Heart right ventricle (tissue), 16 donors: Measurements from ENCODE around the gene IGFL1. TPM values are rescaled to one million over a fixed set of nuclear protein-coding genes. Genes with fewer than 3 reads are reported as not detected.

Experiments used
- ATAC-seq, 8 donors: fragments of 200-7000 bp; cut with Tn5 transposase; one replicate each; pipeline ENCODE4 v1.9.1; 2020; ENCODE audit warnings: mild to moderate bottlenecking in 8 of 8, moderate library complexity in 8 of 8, moderate number of reproducible peaks in 1 of 8
- DNase-seq, 2 donors: peaks; one replicate each; pipeline ENCODE4 v3.0.0-alpha.2; 2020
- H3K27ac ChIP-seq, 10 donors: fragments of 200-600 bp; sonication (generic) in 2 of 10; one replicate each; pipeline versions ENCODE4 v1.5.0 to v1.8.0; 2020 to 2022; ENCODE audit warnings: mild to moderate bottlenecking in 3 of 10
- H3K27me3 ChIP-seq, 7 donors: fragments of 200-600 bp; one replicate each; pipeline ENCODE4 v1.8.0; 2021 to 2022; ENCODE audit warnings: mild to moderate bottlenecking in 2 of 7
- H3K36me3 ChIP-seq, 9 donors: fragments of 200-600 bp; sonication (generic) in 1 of 9; one replicate each; pipeline versions ENCODE4 v1.5.0 to v1.8.0; 2020 to 2022; ENCODE audit warnings: mild to moderate bottlenecking in 2 of 9
- H3K4me1 ChIP-seq, 9 donors: fragments of 200-600 bp; sonication (generic) in 1 of 9; one replicate each; pipeline versions ENCODE4 v1.5.0 to v1.8.0; 2020 to 2022; ENCODE audit warnings: mild to moderate bottlenecking in 4 of 9
- H3K4me3 ChIP-seq, 10 donors: fragments of 200-600 bp; sonication (generic) in 2 of 10; one replicate each; pipeline versions ENCODE4 v1.5.0 to v1.8.0; 2020 to 2022; ENCODE audit warnings: mild to moderate bottlenecking in 7 of 10, moderate library complexity in 2 of 10
- H3K9me3 ChIP-seq, 11 donors: fragments of 200-600 bp in 10 of 11; sonication (generic) in 2 of 11; one replicate each; pipeline versions ENCODE4 v1.5.0 to v1.8.0; 2013 to 2022; ENCODE audit warnings: mild to moderate bottlenecking in 2 of 11, control low read depth in 1 of 11, moderate library complexity in 1 of 11
- WGBS, 2 donors: extraction: QIAGEN DNeasy Blood & Tissue Kit; methylation state at CpG; one replicate each; pipeline ENCODE4 v1.1.7; 2013; ENCODE audit warnings: inconsistent platforms in 1 of 2; 5-methylcytosine and 5-hydroxymethylcytosine counted together
- intact Hi-C, 10 donors: fragments of 100-400 bp; cut with DNase I; formaldehyde crosslinking; loops; one replicate each; pipeline versions ENCODE4 v1.11.1 to v1.14.2; 2022
- polyA plus RNA-seq, 2 donors: library from polyadenylated mRNA; stranded (reverse); fragments of 200-250 nt; gene quantifications; one replicate each; pipeline ENCODE4 v1.2.3, GENCODE V29; 2013
- total RNA-seq, 10 donors: library from RNA; stranded (reverse); fragmentation: NEBNext Ultra II Directional in 3 of 10; extraction: Animal tissue kit (Norgen Biotek cat#: 25700) in 3 of 10; gene quantifications; one replicate each; pipeline versions ENCODE4 v1.2.1 to v1.2.4, GENCODE V29; 2021 to 2023
- TF ChIP-seq, protein P1 (sequence below), 9 donors: fragments of 200-600 bp; sonication (generic) in 2 of 9; IDR thresholded peaks; one replicate each; pipeline versions ENCODE4 v1.5.0 to v1.8.0; 2021 to 2022; ENCODE audit warnings: antibody characterized with exemption in 9 of 9, mild to moderate bottlenecking in 5 of 9, moderate library complexity in 1 of 9
- donor health status: Arrhythmogenic right ventricular cardiomyopathy.
- donor health status: ischemic (EF 13 %, LVEDD 7.1; RV severe dilation, severe dysfunction).
- donor health status: healthy with polysubstance abuse.
- donor health status: DM: no; HTN: yes; CAD: no.
- donor health status: DM: no; HTN: no; CAD: no.
- donor health status: ischemic (EF 25% LVEDD 6.9; RV normal size, moderate dysfunction).
- donor health status: ischemic (EF 25% LVEDD 5.7; RV mildly dilated, moderate dysfunction).
- donor health status: healthy.
- donor health status: DM: yes; HTN: yes; CAD: no.
- donor health status: Ischemic cardiomyopathy.
- donor health status: ischemic (EF 35%, LVEDD 5.7; RV mildly dilated, moderate dysfunction).
- donor health status: nonischemic (EF 11% LVEDD 7.7; RV severe dilation, severe dysfunction).
- donor health status: DM: yes; HTN: yes; CAD: no.
- donor health status: PGD.
- donor health status: ischemic (EF 29% LVEDD 5.4; RV normal size, mild dysfunction).
- donor health status: nonischemic (EF 23%, LVEDD 6.1; RV moderate dilation, normal function).

The IGFL1 gene
- total and polyA plus RNA-seq, 12 donors = not detected

DNA sequence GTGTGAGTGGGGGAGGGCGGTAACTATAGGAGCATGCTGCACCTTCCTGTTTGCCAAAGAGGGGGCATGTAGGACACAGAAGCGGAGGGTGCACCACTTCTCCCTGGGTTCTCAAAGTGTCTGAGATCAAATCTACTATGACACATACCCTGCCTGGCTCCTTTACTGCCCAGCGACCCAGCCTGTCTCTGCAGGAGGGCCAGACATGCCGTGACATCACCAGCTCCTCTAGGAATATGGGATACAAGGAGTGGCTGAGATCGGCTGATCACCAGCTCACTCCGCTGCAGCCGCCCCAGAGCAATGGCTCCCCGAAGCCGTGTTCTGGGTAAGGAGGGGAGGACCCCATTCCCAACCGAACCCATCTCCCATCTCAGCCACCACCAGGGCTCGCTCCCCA is 16.4 kb upstream of the IGFL1 start:
- peaks cover 0 to 14% (median 0%) of the 10 kb centered on the region in 7 donors for H3K27me3 ChIP-seq
- TF ChIP-seq, protein P1, sequence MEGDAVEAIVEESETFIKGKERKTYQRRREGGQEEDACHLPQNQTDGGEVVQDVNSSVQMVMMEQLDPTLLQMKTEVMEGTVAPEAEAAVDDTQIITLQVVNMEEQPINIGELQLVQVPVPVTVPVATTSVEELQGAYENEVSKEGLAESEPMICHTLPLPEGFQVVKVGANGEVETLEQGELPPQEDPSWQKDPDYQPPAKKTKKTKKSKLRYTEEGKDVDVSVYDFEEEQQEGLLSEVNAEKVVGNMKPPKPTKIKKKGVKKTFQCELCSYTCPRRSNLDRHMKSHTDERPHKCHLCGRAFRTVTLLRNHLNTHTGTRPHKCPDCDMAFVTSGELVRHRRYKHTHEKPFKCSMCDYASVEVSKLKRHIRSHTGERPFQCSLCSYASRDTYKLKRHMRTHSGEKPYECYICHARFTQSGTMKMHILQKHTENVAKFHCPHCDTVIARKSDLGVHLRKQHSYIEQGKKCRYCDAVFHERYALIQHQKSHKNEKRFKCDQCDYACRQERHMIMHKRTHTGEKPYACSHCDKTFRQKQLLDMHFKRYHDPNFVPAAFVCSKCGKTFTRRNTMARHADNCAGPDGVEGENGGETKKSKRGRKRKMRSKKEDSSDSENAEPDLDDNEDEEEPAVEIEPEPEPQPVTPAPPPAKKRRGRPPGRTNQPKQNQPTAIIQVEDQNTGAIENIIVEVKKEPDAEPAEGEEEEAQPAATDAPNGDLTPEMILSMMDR (IDR thresholded peaks at IDR 0.05) = no peak
- no peaks in the 10 kb centered on the region for H3K9me3 ChIP-seq
- H3K27ac ChIP-seq = no peak overlapping the region
- intact Hi-C loops = no loop called here
- H3K4me3 ChIP-seq = no peak overlapping the region
- DNase-seq = no peak
- no peaks in the 10 kb centered on the region for H3K36me3 ChIP-seq
- 84 to 85% methylated on average over 11 of the region's 11 CpGs for WGBS, 2 donors
- H3K4me1 ChIP-seq = peaks cover 0 to 23% (median 12%) of the 10 kb centered on the region in 9 donors
- no peak for ATAC-seq

DNA sequence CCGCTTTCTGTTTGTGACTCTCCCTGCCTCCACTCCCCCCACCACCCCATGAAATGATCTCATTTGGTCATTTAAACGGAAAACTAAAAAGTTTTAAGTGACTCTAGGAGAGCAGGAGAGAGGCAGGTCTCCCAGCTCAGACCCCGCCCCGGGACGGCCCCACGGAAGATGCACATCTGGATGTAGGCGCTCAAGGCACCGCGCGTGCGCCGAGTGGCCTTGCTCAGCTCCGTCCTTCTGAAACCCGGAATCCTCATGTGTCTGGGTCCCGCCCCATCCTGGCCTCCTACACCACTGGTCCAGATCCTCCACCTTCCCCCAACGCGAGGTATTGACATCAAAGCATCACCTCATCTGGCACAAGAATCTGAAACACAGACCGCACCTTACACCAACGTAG is 15.7 kb upstream of the IGFL1 start:
- H3K36me3 ChIP-seq = no peaks in the 10 kb centered on the region
- DNase-seq = no peak
- no peak overlapping the region for H3K4me3 ChIP-seq
- TF ChIP-seq, protein P1 (IDR thresholded peaks at IDR 0.05) = no peak
- 91 to 92% methylated on average over 19 of the region's 19 CpGs for WGBS, 2 donors
- H3K9me3 ChIP-seq = no peaks in the 10 kb centered on the region
- peaks cover 0 to 23% (median 12%) of the 10 kb centered on the region in 9 donors for H3K4me1 ChIP-seq
- no peak overlapping the region for H3K27ac ChIP-seq
- ATAC-seq = no peak
- intact Hi-C loops = no loop called here
- peaks cover 0 to 9% (median 0%) of the 10 kb centered on the region in 7 donors for H3K27me3 ChIP-seq

DNA sequence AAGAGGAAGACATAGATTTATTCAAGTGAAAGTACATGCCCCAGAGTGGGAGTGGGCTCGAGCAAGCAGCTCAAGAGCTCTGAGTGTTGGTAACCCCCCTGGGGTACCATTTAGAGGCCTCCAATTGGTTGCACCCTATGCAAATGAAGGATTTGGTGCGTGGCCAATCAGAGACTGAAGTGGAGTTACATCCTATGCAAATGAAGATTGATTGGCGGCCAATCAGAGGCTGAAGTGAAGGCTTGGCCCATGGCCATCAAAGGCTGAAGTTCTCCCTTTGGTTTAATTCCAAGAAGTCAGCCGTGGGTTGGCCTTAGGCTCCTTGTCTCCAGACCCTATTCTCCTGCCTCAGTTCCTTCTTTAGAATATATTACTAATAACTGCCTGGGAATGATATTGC is 12.9 kb upstream of the IGFL1 start:
- DNase-seq = no peak
- ATAC-seq = no peak

DNA sequence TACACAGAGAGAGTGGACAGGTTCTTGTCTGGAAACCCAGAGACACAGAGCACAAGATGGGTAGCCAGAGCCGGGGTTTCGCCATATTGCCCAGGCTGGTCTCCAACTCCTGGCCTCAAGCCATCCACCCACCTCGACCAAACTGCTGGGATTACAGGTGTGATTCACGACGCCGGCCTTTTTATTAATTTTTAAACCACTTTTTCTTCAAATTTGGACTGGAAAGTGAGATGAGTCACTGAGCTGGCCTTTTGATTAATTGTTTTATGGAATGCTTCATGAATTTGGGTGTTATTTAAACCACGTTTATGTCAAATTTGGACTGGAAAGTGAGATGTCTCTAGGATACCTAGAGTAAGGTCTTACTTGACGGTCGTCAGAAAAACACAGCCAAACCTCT is 12.1 kb upstream of the IGFL1 start:
- Histone ChIP-seq H3K27me3 (peaks cover 0 to 19% (median 6%) of the 10 kb centered on the region in 7 donors), H3K36me3 (no peaks in the 10 kb centered on the region), H3K4me1 (peaks cover 0 to 10% (median 3%) of the 10 kb centered on the region in 9 donors), H3K9me3 (no peaks in the 10 kb centered on the region), H3K4me3 (no peak overlapping the region), H3K27ac (no peak overlapping the region)
- TF ChIP-seq, protein P1 (IDR thresholded peaks at IDR 0.05) = no peak
- whole genome bisulfite sequencing, 2 donors = 84 to 89% methylated on average over 9 of the region's 9 CpGs
- ATAC-seq (no peak), DNase-seq (no peak)
- intact Hi-C loops = no loop called here

More for the DNA sequence above, 12.9 kb upstream of the IGFL1 start:
- no peaks in the 10 kb centered on the region for H3K9me3 ChIP-seq
- no peak overlapping the region for H3K4me3 ChIP-seq
- intact Hi-C loops = no loop called here
- H3K36me3 ChIP-seq = no peaks in the 10 kb centered on the region
- H3K27ac ChIP-seq = no peak overlapping the region
- WGBS, 2 donors = 66 to 67% methylated on average over 4 of the region's 4 CpGs
- peaks cover 0 to 19% (median 6%) of the 10 kb centered on the region in 7 donors for H3K27me3 ChIP-seq
- H3K4me1 ChIP-seq = peaks cover 0 to 6% (median under 1%) of the 10 kb centered on the region in 9 donors
- TF ChIP-seq, protein P1 (IDR thresholded peaks at IDR 0.05) = no peak
